DMS114 treated with DMSO at 0.1 percent for 48 hours (cell line): ENCODE data around the gene CBFA2T2.

Experiments used
- DNase-seq: peaks from one replicate; lab custom pipeline; 2025; ENCODE audit not compliant: unreplicated experiment; lab: John Stamatoyannopoulos, UW

The CBFA2T2 gene

DNA sequence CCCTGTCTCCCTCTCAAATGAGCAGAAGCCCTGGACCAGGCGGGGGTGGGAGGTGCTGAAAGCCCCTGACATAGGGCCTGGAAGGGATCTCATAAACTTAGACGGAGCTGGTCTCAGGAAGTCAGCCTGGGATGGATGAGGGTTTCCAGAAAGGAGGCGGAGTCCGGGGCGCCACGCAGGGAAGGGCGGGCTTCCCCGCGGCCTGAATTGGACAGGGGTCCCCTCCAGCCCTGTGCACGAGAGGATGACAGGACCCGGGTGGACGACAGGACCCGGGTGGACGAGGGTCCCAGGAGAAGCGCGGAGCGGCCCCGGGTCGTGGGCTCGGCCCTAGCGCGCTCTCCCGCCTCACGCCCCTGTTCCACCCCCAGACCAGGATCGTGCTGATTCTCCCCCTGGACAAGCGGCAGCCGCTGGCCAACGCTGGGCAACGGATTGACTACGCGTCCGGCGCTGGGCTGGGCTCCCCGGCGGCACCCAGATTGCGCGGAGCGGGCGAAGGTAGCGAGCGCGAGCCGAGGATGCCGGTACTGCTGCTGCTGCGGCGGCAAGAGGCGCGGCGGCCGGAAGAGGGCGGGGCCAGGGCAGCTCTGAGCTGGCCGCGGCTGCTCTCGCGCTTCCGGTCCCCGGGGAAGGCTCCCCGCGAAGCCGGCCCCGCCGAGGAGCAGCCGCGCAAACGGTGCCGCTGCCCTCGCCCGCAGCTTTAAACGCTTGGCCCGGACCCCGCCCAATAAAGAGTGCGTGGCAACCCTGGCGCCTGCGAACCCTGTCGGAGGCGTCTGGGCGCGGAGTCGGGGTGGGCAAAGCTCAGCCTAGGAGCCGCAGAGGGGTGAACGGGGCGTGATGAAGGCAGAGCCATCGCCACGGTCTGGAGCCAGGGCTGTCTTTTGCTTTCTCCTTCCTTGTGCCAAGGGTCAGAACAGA is 173.5 kb downstream of the CBFA2T2 start:
- DNase-seq, result peak; percentile 41

DNA sequence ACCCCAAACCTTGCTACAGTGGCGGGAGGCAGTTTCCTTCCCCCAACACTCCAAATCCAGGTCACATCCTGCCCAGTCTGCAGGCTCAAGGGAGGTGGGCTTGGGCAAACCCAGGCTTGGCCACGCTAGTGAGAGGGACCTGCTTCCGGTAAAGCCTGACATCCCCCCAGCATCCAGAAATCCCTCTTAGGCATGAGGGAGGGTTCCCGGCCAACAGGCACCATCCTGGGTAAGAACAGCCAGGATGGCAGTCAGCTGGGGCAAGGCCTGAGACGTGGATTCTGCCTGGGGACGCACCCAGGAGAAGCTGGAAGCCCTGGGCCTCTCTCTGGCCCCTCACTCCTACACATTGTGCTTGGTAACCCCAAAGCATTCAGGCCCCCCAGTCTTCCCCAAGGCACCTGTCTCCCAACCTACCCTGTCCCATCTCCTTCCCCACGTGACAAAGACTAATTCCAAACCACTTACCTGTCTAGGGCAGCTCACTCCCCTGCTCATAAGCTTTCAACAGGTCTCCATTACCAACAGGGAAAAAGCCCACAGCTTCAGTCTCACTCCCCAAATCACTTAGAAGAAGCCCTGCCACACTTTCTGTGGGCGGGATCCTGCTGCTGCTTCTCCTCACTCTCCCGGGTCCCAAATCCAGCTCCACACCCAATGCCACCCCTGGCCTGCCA is 174.3 kb downstream of the CBFA2T2 start:
- DNase-seq, result no peak

DNA sequence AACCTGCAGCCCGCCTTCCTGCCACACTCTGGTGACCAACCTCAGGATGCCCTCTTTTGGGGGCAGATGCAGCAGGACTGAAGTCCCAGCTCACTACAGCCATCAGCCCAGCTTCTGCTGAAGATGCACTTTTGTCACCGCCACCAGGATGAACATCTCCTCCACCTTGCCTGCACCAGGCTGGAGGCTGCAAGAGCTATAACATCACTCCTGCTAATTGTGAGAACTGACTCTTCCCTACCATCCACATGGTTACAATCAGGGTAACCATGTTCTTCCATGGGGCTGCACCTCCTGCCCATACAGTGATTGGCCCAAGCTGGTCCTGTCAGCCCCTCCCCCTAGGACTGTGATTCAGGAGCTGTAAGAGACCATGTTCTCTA is 174.9 kb downstream of the CBFA2T2 start:
- no peak for DNase-seq

DNA sequence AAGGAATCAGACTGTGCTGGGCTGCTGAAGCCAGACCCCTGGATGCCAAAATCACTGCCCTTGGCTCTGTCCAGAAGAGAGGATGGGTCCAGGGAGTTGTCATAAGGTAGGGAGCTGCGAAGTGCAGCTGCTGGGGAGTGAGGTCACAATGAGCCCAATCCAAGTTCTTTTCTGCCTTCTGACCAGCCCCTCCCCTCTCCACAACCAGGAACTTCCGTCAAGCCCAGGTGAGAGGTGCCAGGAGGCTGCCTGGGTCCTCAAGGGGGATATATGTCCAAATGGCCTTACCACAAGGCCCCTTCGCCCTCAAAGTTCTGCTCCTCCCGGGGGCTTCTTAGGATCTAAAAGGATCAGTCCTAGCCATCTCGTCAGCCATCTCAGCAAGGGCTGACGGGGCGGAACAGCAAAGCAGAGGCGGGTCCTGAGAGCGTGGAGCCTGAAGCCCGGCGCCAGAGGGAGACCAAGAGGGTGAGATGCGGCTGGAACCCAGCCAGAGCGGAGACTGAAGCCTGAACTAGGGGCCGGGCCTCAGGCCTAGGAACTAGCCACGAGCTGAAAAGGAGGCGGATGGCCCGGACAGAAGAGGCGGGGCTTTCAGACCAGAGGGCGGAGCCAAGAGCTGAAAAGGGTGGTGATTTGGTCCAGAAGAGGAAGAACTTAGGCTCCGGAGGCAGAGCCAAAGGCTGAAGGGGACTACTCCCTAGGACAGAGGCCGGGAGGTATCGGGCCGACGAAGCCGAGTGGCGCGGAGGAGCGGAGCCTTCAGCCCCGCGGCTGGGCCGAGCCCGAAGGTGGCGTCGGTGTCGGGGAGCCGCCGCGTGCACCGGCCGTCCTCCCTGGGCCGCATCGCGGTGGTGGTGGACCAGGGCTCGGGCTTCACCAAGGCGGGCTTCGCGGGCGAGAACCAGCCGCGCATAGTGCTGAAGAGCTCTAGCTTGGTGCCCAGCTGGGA is 176.7 kb downstream of the CBFA2T2 start, which contains the start of gene ACTL10:
TSS of gene ACTL10 (plus strand) at position 651 of the 952 bp plus-strand sequence. CDS start 555 bp downstream, outside the sequence.
- no peak for DNase-seq

DNA sequence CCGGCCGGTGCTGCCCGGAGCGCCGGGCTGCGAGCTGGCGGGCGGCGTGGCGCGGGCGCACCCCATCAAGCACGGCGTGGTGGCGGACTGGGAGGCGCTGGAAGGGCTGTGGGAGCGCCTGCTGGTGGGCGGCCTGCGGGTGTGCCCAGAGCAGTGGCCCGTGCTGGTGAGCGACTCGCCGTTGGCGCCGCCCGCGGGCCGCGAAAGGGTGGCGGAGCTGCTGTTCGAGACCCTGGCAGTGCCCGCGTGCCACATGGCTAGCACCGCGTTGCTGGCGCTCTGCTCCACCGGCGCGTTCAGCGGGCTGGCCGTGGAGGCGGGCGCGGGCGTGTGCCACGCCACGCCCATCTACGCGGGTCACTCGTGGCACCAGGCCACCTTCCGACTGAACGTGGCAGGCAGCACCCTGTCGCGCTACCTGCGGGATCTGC is 177.4 kb downstream of the CBFA2T2 start:
- no peak for DNase-seq

DNA sequence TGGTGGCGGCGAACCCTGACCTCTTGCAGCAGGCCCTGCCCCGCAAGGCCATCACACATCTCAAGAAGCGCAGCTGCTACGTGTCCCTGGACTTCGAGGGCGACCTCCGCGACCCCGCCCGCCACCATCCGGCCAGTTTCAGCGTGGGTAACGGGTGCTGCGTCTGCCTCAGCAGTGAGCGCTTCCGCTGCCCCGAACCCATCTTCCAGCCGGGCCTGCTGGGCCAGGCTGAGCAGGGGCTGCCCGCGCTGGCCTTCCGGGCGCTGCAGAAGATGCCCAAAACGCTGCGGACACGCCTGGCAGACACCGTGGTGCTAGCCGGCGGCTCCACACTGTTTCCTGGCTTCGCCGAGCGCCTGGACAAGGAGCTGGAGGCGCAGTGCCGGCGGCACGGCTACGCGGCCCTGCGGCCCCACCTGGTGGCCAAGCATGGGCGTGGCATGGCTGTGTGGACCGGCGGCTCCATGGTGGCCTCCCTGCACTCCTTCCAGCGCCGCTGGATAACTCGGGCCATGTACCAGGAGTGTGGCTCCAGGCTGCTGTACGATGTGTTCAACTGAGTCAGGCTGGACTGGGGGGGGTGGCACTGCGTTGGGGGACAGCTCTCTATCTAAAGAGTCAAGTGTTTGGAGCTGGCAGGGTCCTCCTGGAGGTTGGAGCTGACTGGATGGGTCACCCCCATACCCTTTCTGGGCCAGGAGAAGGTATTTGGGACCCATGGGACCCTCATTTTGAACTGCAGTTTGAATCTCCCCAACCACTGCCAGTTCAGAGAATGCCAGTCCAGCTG is 178.0 kb downstream of the CBFA2T2 start:
- DNase-seq, result no peak

DNA sequence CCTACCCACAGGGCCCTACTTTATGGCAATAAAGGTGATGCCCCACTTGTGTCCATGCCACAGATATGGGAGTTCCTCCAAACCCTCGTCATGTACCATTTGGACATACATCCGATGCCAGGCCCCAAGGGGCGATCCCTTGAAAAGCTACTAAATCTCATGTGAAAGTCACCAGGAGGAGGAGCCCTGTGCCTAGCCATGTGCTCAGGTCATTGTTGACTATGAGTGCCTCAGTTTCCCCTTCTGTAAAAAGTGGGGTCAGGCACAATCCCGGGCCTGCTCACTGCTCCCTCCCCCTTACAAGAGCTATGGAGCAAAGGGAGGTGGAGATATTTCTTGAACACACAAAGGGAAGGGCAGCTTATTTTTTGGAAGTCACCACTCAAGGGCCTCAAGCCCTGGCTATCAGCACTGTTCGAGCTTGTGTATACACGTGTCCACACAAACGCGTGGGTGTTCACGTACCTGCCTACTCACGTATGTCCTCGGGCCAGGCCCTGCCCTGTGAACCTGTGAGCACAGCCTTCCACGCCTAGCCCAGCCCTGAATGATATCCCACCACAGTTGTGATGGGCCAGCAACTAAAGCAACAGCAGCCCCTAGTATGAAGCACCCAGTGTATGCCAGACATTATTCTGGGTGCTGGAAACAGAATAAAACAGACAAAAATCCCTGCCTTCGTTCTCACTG is 178.7 kb downstream of the CBFA2T2 start:
- DNase-seq, result no peak

DNA sequence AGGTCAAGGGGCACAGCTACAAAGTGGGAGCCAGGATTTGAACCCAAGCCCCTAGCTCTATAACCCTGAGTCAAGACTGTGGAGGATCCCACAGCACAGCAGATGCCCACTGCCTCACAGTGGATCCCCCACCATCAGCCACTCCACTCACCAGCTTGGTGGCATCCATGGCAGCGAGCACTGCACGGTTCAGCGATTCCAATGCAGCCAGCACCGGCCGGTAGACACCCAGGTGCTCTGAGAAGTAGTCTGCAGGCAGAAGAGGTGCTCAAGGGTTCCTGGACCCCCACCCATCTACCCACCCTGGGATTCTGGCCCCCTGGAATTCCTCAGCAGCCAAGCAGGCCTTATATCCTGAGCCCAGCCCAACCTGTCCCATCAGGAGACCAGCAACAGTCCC is 179.3 kb downstream of the CBFA2T2 start:
- DNase-seq, result no peak

DNA sequence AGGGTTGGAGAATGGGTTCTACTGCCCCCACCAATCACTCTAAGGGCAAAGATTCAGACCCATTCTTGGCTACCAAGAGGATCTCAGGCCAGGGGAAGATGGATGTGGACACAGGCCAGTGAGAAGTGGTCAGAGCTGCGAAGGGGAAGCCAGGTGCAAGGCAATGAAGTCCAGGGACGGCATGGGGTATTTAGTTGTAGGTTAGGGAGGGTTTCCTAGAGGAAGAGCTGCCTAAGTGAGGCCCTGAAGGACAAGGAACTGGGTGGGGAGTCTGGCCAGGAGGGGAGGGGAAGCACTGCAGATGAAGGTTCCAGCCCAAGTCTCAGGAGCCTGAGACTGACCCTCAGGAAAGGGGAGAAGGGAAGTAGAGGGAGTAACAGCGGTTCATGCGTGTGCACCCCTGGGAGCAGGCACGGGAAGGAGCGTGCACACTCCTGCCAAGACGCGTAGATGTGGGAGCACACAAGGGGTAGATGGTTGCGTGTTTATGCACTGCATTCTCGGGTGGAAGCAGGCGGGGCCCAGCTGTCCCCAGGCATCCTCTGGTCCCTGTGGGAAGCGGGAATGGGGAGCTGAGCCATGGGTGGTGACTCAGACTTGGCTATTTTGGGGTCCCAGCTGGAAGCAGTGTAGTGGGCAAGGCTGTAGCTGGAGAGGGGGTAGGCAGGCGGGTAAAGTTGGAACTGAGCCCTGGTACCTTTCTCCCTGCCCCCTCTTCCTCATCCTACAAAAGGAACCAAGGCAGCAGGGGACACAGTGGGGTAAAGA is 180.2 kb downstream of the CBFA2T2 start:
- DNase-seq, result no peak

DNA sequence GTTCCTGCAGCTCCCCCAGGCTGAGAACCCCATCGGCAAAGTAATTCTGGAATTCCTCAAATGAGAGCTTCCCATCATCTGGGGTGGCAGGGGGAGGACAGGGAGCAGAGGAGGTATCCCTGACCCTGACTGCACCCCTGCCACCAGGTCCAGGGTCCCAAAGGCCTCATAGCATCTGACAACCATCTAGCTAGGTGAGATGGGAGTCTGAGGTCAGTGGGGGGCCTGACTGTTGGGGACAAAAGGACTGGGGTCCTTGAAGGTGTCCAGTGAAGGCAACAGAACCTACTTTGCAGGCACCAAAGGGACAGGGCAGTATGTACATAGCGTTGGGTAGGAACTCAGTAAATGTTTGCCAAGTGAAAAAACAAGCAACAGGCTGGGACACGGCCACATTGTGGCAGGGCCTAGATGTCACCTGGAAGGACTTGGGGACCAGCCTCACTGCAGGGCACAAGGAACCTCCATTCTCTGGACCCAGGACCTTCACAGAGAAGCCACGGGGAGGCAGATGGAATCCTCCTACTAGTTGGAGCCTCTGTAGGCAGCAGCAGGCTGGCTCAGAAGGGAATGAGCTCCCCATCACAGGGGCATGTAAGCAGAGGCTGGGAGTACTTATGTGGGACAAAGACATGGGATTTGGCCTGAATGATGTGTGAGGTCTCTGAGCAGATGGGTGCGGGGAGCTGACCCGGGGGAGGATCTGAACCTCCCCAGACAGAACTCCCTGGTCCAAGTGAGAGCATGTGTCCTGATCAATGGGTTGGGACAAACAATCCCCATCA is 181.0 kb downstream of the CBFA2T2 start:
- DNase-seq, result no peak

DNA sequence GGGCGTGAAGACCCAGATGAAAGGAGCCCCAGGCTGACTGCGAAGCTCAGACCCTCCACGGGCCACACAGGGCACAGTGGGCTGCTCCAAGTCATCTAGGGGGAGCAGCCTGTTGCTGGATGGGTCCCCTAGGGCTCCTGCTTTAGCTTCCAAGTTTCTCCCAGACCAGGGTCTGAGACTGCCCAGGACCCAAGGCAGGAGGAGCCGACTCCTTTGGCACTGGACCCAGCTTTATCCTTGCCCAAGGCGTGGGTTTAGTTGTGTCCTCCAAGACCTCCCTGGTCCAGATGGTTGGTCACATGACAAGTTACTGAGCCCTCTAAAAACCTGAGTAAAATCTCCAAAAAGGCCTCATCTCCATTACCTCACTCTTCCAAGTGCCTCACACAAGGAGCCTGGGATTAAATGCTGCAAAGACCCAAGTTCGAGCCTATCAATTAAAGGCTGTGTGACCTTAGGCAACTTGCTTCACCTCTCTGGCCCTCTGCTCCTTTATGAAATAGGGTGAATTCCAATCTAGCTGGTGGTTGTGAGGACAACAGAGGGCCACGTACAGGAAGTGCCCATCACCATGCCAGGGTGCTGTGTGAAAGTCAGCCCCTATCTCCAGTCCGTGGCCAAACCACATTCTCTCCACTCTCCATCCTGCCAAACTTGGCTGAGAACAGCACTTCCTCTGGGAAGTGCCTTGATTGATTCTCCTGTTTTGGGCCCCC is 181.8 kb downstream of the CBFA2T2 start:
- DNase-seq, result no peak

DNA sequence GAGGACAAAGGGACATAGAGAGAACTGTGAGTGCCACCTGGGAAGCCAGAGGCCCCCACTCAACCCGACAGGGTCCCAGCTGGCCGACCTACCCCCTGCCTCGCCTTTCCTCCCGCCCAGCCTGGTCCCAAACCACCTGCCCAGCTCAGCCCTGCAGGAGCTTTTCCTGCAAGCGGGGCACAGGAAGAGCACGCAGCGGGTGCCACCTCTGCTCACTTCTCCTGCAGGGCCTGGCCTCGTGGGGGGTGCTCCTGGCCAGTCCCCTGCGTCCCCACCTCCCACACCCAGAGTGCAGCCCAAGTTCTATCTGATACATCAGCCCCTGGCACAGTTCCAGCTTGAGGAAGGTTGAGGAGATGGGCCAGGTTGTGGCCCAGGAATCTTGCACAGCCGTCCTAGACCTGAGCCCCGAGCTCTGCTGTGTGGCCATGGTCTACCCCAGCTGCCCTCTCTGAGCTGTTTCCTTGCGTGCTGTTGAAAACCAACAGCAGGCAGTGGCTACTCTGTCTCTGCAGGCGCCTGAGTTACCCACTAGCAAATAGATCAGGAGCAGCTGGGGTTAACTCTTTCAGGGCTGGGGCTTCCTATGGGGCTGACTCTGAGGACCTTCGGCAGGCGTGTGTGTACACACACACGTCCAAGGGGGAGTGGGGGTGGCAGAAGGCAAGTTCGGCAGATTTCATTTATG is 182.7 kb downstream of the CBFA2T2 start:
- DNase-seq, result no peak

DNA sequence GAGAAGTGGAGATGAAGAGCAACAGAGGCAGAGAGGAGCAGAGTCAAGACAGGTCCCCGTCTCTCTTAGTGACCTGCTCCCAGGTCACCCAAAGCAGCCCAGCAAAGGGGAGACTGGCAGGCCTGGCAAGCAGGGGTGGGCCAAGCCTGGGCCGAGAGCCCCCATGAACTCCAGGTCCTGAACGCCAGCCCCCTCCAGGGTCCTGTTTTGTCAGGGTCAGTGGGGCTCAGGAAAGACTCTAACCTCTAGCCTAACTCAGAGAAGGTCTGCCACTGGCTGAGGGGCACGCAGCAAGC is 183.2 kb downstream of the CBFA2T2 start:
- DNase-seq, result no peak

DNA sequence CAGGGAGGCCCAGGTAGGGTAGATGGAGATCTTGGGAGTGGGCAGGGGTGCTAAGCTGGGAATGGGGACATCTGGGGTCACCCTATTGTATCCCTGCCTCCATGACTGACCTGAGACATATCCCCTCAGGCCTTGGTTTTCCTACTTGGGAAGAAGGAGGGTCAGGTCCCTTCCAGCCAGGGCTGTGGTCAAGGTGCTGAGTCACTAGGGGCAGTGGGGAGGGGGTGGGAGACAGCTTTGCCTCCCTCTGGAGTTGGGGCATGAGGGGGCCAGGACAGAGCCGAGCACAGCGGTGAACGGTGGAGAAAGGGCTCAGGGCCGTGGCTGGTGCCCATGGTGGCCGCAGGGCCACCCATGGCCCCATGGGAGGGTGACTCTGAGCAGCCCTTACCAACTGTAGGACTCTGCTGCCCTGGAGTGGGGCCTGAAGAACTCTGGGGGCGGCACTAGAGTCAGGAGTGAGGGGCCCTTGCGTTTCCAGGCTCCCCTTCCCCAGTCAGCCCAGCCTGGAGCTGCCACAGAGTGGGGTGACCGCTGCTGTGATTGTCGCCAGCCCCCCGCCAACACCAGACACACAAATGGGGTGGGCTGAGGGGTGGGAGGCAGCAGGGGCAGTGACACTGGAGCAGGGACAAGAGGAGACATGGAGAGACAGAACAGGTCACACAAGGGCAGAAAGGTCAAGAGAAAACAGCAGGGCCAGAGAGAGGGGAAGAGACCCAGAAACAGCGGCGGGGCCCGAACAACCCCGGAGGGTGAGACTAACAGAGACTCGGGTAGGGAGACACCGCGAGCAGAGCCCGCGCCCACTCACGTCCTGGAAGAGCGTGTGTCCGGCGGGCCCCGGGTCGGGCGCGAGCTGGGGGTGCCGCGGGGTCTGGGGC is 183.8 kb downstream of the CBFA2T2 start:
- no peak for DNase-seq

DNA sequence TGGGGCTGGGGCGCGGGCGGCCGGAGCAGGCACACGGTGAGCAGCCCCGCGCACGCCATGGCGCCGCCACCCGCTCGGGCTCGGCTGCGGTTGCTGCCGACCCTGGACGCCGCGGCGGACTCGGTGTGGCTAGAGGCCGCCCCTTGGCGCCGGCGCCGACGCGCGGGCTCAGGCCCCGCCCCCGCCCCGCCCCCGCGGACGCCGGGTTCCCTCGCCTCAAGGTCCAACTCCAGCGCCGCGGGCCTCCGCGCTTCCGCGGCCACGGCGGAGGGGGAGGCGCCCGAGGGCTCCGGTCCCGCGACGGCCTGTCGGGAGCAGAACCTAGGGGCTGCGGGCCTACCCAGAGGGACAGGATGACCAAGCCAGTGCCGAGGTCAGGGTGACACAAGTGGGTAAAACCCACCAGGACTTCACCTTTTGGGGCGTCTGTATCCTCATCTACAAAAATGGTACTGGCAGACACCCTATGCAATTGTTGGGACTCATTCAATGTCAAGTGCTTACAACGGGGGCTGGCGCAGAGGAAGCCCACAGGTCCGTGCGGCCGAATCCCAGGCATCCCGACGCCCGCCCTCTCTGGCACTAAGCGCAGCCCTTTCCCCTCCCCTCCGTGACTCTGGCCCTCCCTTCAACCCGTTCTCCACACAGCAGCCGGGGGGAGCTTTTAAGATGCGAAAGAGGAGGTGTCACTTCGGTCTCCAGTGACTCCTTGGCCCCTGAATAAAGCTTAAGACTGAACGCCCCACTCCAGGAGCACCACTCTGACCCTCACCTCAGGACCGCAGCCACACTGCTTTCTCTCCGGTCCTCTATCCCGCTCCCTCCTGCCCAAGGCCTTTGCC is 184.6 kb downstream of the CBFA2T2 start, which contains the start of gene NECAB3:
TSS of gene NECAB3 (minus strand) at position 135 of the 842 bp plus-strand sequence. CDS start at position 59, 76 bp downstream.
- peak; percentile 59 for DNase-seq
